GM23248 (cell line): ENCODE results near the gene UBTD1. TPM values are rescaled to one million over a fixed set of nuclear protein-coding genes. Genes with fewer than 3 reads are reported as not detected.

ENCODE experiments used
- DNase-seq: peaks from one replicate; pipeline ENCODE4 v3.0.0-alpha.2; 2015
- H2AFZ ChIP-seq: fragments of 200-600 bp; sonication (generic); 2 replicates; pipeline ENCODE4 v1.6.1; 2016; ENCODE audit warnings: antibody characterized with exemption
- H3F3A ChIP-seq: fragments of 200-600 bp; sonication (generic); 2 replicates; pipeline ENCODE4 v1.6.1; 2016; ENCODE audit warnings: mild to moderate bottlenecking, antibody characterized with exemption, mixed run types; ENCODE audit not compliant: insufficient read depth
- H3K27ac ChIP-seq: fragments of 200-600 bp; sonication (generic); 2 replicates; pipeline ENCODE4 v1.5.1; 2016; ENCODE audit warnings: mild to moderate bottlenecking
- H3K27me3 ChIP-seq: fragments of 200-600 bp; sonication (generic); replicated peaks from 2 replicates; pipeline ENCODE4 v1.6.1; 2016; ENCODE audit warnings: mild to moderate bottlenecking; ENCODE audit not compliant: insufficient read depth
- H3K36me3 ChIP-seq: fragments of 200-600 bp; sonication (generic); 2 replicates; pipeline ENCODE4 v1.6.1; 2016; ENCODE audit warnings: low read depth, mild to moderate bottlenecking
- H3K4me1 ChIP-seq: fragments of 200-600 bp; sonication (generic); 2 replicates; pipeline ENCODE4 v1.6.1; 2016; ENCODE audit warnings: mild to moderate bottlenecking; ENCODE audit not compliant: insufficient read depth
- H3K4me2 ChIP-seq: fragments of 200-600 bp; sonication (generic); one replicate; pipeline ENCODE4 v1.6.1; 2016; ENCODE audit warnings: mild to moderate bottlenecking; ENCODE audit not compliant: unreplicated experiment
- H3K4me3 ChIP-seq: fragments of 200-600 bp; sonication (generic); 2 replicates; pipeline ENCODE4 v1.5.1; 2016; ENCODE audit warnings: mild to moderate bottlenecking
- H3K79me2 ChIP-seq: fragments of 200-600 bp; sonication (generic); 2 replicates; pipeline ENCODE4 v1.6.1; 2016; ENCODE audit warnings: mild to moderate bottlenecking; ENCODE audit not compliant: insufficient read depth
- H3K9ac ChIP-seq: fragments of 200-600 bp; sonication (generic); 2 replicates; pipeline ENCODE4 v1.6.1; 2016; ENCODE audit warnings: mild to moderate bottlenecking
- H3K9me2 ChIP-seq: fragments of 200-600 bp; sonication (generic); 2 replicates; pipeline ENCODE4 v1.6.1; 2016; ENCODE audit warnings: mixed run types, mild to moderate bottlenecking, moderate library complexity; ENCODE audit not compliant: insufficient read depth
- H3K9me3 ChIP-seq: fragments of 200-600 bp; sonication (generic); one replicate; pipeline ENCODE4 v1.6.1; 2017; ENCODE audit warnings: low read depth
- H4K20me1 ChIP-seq: fragments of 200-600 bp; sonication (generic); 2 replicates; pipeline ENCODE4 v1.6.0; 2016; ENCODE audit not compliant: insufficient read depth
- EZH2 ChIP-seq: fragments of 200-600 bp; sonication (generic); IDR thresholded peaks from 2 replicates; pipeline ENCODE4 v1.6.1; 2018; ENCODE audit warnings: antibody characterized with exemption, mild to moderate bottlenecking; ENCODE audit not compliant: insufficient read depth, poor library complexity, severe bottlenecking
- EZH2phosphoT487 ChIP-seq: fragments of 200-600 bp; sonication (generic); IDR thresholded peaks from 2 replicates; pipeline ENCODE4 v1.6.1; 2018; ENCODE audit warnings: antibody characterized with exemption, moderate library complexity, mild to moderate bottlenecking, low read depth; ENCODE audit not compliant: insufficient read depth
- WGBS, 2 experiments: methylation state at CpG; one replicate each; pipeline ENCODE4 v1.1.6; 2015 to 2017; ENCODE audit warnings: low lambda C conversion rate in 2 of 2, low coverage in 1 of 2; ENCODE audit errors: missing lambda C conversion rate in 2 of 2; 5-methylcytosine and 5-hydroxymethylcytosine counted together
- in situ Hi-C: fragments of 300-500 bp; cut with MboI; formaldehyde crosslinking; loops from 2 replicates; pipeline ENCODE4 v1.15.0; 2020
- polyA plus RNA-seq: library from polyadenylated mRNA; unstranded; fragments of >200 nt; fragmentation: Nextera tagmentation; extraction: Ambion mirVana; gene quantifications from 2 replicates; pipeline ENCODE4 v1.2.1, GENCODE V29; 2016
- total RNA-seq: library from RNA; depleted of rRNA; stranded (reverse); fragments of >200 nt; shearing (Covaris generic); gene quantifications from 2 replicates; pipeline ENCODE4 v1.2.3, GENCODE V29; 2014

The UBTD1 gene
- total and polyA plus RNA-seq, 2 experiments from 2014 or later = 20.8 to 27.2 TPM

- peaks cover 5% of the 10 kb centered on the region; the same call in 1 of the 2 replicates for H4K20me1 ChIP-seq
- H3K9me3 ChIP-seq = no peaks in the 10 kb centered on the region
- no peaks in the 10 kb centered on the region for H3K9me2 ChIP-seq
- TF ChIP-seq EZH2 (no peak), EZH2phosphoT487 (no peak)
- H2AFZ ChIP-seq = no peak overlapping the region
- no peak overlapping the region for H3K9ac ChIP-seq
- no peak for DNase-seq
- H3K79me2 ChIP-seq = peaks cover 87% of the 10 kb centered on the region
- in situ Hi-C loops = no loop called here
- H3K27ac ChIP-seq = no peak overlapping the region
- H3F3A ChIP-seq = peaks cover 12% of the 10 kb centered on the region
- H3K4me1 ChIP-seq = peaks cover 11% of the 10 kb centered on the region; the same call in 1 of the 2 replicates
- peaks cover 36% of the 10 kb centered on the region for H3K36me3 ChIP-seq
- H3K27me3 ChIP-seq = no peaks in the 10 kb centered on the region
- H3K4me2 ChIP-seq = no peak overlapping the region
- WGBS, 2 experiments = 93 to 97% methylated on average over 1 of the region's 1 CpG
- H3K4me3 ChIP-seq = no peak overlapping the region
Observed at GRCh38 chr10:97482381-97482780, 16.3 kb upstream of the UBTD1 start.

DNA sequence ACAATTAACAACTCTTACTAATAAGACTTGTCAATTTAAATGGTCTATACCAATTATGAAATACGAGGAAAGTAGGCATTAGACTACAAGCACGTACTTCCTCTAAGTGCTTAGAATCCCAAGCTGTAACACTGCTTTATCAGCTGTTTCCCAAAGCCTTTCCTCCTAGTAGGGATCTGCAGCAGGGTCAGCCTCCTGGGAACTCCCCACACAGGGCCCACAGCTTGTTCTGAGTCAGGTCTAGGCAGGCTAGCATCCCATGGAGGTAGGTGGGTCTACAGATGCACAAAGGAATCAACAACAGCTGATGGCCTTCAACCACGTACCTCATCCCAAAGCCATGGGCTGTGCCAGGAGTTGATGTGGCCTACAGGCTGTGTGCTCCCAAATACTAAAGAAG, 15.2 kb upstream of the UBTD1 start:
- Histone ChIP-seq H3K4me3 (no peak overlapping the region), H3F3A (peaks cover under 1% of the 10 kb centered on the region; the same call in 1 of the 2 replicates), H3K4me1 (peaks cover 11% of the 10 kb centered on the region; the same call in 1 of the 2 replicates), H3K9me2 (no peaks in the 10 kb centered on the region), H3K9me3 (no peaks in the 10 kb centered on the region), H3K27ac (no peak overlapping the region), H3K36me3 (peaks cover 28% of the 10 kb centered on the region), H4K20me1 (peaks cover 9% of the 10 kb centered on the region; the same call in 1 of the 2 replicates), H3K9ac (no peak overlapping the region), H3K4me2 (no peak overlapping the region), H3K79me2 (peaks cover 97% of the 10 kb centered on the region), H2AFZ (no peak overlapping the region), H3K27me3 (no peaks in the 10 kb centered on the region)
- in situ Hi-C loops = no loop called here
- DNase-seq = no peak
- WGBS, 2 experiments = 91 to 93% methylated on average over 3 of the region's 3 CpGs
- TF ChIP-seq EZH2 = no peak
- TF ChIP-seq EZH2phosphoT487 = no peak

DNA sequence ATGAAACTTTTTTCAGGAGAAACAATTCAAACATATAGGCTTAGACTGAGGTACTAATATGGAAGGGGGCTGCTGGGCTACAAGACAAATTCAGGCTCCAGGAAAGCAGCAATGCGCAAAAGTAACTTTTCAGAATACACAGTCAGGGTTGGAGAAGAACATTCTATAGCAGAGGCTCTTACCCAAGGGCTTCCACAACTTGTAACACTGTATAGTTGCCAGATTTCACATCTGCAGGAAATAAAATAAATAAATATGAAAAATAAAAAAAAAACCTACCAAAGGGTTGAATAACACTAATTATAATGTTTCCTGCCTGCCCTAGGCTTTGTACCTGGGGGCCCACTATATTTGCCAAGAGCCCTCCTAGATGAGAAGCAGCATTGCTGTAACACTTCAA, 14.8 kb upstream of the UBTD1 start:
- no peaks in the 10 kb centered on the region for H3K9me3 ChIP-seq
- H3K9me2 ChIP-seq = no peaks in the 10 kb centered on the region
- H3K27me3 ChIP-seq = no peaks in the 10 kb centered on the region
- peaks cover 100% of the 10 kb centered on the region for H3K79me2 ChIP-seq
- H2AFZ ChIP-seq = no peak overlapping the region
- peaks cover 12% of the 10 kb centered on the region for H3K4me1 ChIP-seq
- 100% methylated on average over 1 of the region's 1 CpG for WGBS, 2 experiments
- H3K9ac ChIP-seq = no peak overlapping the region
- DNase-seq = no peak
- no peak overlapping the region for H3K27ac ChIP-seq
- H3F3A ChIP-seq = 0 out of 2 replicates have a peak, but pooled peaks cover 2% of the 10 kb centered on the region
- peaks cover 24% of the 10 kb centered on the region for H3K36me3 ChIP-seq
- TF ChIP-seq EZH2phosphoT487 (no peak), EZH2 (no peak)
- H3K4me3 ChIP-seq = no peak overlapping the region
- in situ Hi-C loops = no loop called here
- peaks cover 11% of the 10 kb centered on the region; the same call in 1 of the 2 replicates for H4K20me1 ChIP-seq
- H3K4me2 ChIP-seq = no peak overlapping the region

GRCh38 chr10:97485647-97486281, 13.0 kb upstream of the UBTD1 start:
- Histone ChIP-seq H2AFZ (no peak overlapping the region), H3F3A (0 out of 2 replicates have a peak, but pooled peaks cover 11% of the 10 kb centered on the region), H3K9me3 (no peaks in the 10 kb centered on the region), H3K36me3 (peaks cover 10% of the 10 kb centered on the region), H3K4me2 (no peak overlapping the region), H3K27ac (no peak overlapping the region), H3K9ac (no peak overlapping the region), H3K9me2 (no peaks in the 10 kb centered on the region), H3K79me2 (peaks cover 100% of the 10 kb centered on the region), H4K20me1 (peaks cover 19% of the 10 kb centered on the region; the same call in 1 of the 2 replicates), H3K27me3 (no peaks in the 10 kb centered on the region), H3K4me3 (no peak overlapping the region), H3K4me1 (peaks cover 23% of the 10 kb centered on the region)
- TF ChIP-seq EZH2 = no peak
- TF ChIP-seq EZH2phosphoT487 = no peak
- in situ Hi-C loops = no loop called here
- no peak for DNase-seq
- 86 to 90% methylated on average over 4 of the region's 4 CpGs for WGBS, 2 experiments
